ENCODE results near the gene JMJD6. TPM values are rescaled to one million over a fixed set of nuclear protein-coding genes. Genes with fewer than 3 reads are reported as not detected.
"Not testable (repeated sequence)": the region's sequence is repeated elsewhere in the genome, so short reads cannot be mapped to it uniquely, and the experiment has no call there.

JMJD6 gene
- total RNA-seq, 2 donors from 2014 or later = 35.0 to 37.4 TPM

DNA sequence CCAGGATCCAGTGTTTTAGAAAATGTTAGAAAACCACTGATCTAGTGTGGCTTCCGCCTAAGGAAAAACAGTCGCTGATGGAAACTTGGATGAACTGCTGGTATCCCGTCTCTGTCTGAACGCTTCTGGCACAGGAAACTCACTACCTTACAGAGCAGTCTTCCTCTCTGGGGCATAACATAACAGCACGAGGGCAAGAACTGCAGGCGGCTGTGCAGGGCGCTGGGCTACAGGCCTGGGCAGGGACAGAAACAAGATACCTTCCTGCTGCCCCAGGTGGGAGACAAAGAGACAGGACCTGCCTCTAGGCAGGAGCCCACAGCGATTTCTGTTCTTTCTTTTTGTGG is 26.2 kb downstream of the JMJD6 start:
- Histone ChIP-seq H3K4me1 (peaks cover 0 to 94% of the 10 kb centered on the region in 2 donors), H3K4me3 (peak overlapping the region; percentile 31 to 38), H3K36me3 (no peaks in the 10 kb centered on the region), H3K27ac (peak overlapping the region; percentile 93 to 98), H3K9me3 (no peaks in the 10 kb centered on the region), H3K27me3 (no peaks in the 10 kb centered on the region)
- DNase-seq (ENCODE audit: low spot score) = no peak
- TF ChIP-seq, protein P1, sequence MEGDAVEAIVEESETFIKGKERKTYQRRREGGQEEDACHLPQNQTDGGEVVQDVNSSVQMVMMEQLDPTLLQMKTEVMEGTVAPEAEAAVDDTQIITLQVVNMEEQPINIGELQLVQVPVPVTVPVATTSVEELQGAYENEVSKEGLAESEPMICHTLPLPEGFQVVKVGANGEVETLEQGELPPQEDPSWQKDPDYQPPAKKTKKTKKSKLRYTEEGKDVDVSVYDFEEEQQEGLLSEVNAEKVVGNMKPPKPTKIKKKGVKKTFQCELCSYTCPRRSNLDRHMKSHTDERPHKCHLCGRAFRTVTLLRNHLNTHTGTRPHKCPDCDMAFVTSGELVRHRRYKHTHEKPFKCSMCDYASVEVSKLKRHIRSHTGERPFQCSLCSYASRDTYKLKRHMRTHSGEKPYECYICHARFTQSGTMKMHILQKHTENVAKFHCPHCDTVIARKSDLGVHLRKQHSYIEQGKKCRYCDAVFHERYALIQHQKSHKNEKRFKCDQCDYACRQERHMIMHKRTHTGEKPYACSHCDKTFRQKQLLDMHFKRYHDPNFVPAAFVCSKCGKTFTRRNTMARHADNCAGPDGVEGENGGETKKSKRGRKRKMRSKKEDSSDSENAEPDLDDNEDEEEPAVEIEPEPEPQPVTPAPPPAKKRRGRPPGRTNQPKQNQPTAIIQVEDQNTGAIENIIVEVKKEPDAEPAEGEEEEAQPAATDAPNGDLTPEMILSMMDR (IDR thresholded peaks at IDR 0.05) = no peak

DNA sequence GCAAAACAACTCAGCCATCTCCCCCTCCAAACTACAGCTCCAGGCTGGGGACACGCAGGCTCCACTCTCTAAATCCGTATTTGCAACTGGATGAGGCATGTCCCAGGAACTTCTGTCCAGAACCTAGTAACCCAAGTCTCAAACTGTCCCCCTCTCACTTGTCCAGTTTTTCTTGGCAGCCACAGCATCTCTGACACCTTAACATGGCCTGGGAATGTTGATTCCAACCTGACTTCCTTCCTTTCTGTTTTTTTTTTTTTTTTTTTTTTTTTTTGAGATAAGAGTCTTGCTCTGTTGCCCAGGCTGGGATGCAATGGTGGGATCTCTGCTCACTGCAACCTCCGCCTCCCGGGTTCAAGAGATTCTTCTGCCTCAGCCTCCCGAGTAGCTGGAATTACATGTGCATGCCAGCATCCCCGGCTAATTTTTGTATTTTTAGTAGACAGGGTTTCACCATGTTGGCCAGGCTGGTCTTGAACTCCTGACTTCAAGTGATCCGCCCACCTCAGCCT is 27.9 kb downstream of the JMJD6 start:
- peak overlapping the region; percentile 93 to 98 for H3K27ac ChIP-seq
- not testable (repeated sequence) for H3K36me3 ChIP-seq; DNase-seq (ENCODE audit: low spot score); H3K9me3 ChIP-seq; H3K27me3 ChIP-seq
- peak overlapping the region in 1 of 2 donors; percentile 2 for H3K4me3 ChIP-seq
- H3K4me1 ChIP-seq = peaks cover 0 to 100% of the 10 kb centered on the region in 2 donors

DNA sequence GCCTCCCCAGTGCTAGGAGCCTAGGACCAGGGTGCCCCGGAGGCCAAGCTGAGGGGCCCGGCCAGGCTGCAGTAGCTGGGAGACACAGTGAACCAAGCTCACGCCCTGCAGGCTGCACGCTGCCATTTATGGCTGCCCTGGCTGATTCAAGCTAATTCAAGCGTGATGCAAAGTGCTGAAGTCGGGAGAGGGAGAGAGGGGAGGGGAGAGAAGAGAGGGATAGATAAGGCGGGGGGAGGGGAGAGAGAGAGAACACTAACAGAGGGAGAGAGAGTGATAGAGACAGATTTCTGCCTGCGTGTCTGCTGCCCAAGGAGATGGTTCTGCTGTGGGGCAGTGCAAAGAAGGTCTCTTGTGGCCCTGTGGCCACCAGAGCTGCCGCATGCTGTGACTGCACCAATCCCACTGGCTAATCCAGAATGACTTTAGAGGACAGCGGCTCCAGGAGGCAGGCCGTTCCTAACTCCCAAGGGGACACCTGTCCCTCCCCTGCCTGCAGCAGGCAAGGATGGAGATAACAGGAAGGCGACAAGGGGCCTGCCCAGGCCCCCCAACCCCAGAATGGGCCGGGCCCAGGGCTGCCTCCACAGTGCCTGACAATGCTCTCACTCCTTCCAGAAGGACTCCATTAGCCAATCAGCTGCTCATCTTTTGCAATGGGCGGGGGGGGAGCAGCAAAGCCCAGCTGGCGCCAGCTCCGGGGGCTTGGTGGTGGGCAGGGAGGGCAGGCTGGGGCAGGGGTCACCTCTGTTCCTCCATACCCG is 28.5 kb downstream of the JMJD6 start:
- Histone ChIP-seq H3K9me3 (no peaks in the 10 kb centered on the region), H3K4me1 (peaks cover 0 to 100% of the 10 kb centered on the region in 2 donors), H3K36me3 (no peaks in the 10 kb centered on the region), H3K4me3 (peak overlapping the region in 1 of 2 donors; percentile 2), H3K27me3 (no peaks in the 10 kb centered on the region), H3K27ac (peak overlapping the region; percentile 93 to 98)
- TF ChIP-seq, protein P1 (IDR thresholded peaks at IDR 0.05) = no peak
- no peak for DNase-seq (ENCODE audit: low spot score)

DNA sequence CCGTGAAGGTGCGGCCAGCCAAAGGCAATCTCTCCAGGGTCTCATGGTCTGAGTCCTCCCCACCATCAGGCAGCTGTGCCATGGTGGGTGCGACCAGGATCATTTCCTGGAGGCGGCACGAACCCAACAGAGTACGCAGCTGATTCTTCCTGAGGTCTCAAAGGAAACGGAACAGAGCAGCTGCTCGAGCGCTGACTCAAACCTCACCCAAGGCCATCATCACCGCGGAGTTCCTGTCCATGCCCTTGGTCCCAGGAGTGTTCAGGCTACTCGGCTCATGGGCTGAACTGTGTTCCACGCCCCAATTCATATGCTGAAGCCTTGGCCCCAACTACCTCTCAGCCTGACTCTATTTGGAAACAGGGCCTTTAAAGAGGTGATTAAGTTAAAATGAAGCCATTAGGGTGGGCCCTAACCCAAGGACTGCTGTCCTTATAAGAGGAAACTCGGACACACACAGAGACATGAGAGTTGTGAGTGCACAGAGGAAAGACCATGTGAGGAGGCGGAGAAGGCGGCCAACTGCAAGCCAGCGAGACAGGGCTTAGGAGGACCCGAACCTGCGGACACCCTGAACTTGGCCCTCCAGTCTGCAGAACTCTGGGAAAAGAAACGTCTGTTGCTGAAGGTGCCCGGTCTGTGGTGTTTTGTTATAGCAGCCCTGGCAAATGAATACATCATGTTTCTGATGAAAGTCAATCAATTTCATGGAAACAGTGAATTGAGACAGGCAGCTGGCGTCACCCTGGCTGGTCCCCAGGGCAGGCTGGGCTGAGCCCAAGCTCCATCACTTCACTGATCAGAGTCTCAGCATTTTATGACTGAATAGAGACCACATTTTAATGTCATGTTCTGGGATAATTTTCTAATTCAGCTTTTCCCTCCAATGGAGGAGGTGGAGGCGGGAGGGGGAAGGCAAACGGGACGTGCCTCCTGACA is 29.4 kb downstream of the JMJD6 start:
- Histone ChIP-seq H3K27me3 (no peaks in the 10 kb centered on the region), H3K4me3 (no peak overlapping the region), H3K4me1 (peaks cover 0 to 100% of the 10 kb centered on the region in 2 donors)

DNA sequence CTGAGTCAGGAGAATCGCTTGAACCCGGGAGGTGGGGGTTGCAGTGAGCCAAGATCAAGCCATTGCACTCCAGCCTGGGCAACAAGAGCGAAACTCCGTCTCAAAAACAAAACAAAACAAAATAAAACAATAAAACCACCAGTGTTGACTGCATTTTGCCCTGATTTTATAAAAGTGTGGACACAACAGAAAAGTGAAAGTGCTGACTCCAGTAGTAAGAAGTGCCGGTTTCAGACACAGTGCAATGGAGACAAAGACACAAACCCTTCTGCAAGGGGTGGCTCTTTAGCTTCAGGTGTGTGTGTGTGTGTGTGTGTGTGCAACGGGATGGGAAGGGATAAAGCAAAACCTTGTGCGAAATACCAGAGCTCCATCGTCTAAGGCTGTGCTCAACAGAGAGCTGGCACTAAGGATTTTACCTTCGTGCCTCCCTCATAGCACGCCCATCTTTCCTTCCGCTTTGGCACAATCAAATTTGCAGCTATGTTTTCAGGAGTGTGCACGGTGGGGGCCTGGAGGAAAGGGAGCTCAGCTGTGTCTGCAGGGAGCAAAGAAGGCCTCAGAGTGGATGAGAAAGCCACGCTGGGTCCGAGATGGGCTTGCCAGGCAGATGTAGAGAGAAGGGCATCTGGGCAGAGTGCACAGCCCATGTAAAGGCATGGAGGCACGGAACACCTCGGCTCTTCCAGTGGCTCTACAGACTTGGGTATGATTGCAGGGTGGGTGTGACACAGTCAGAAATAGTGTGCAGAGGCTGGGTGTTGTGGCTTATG is 31.2 kb downstream of the JMJD6 start:
- H3K36me3 ChIP-seq = no peaks in the 10 kb centered on the region
- no peak for DNase-seq (ENCODE audit: low spot score)
- peak overlapping the region; percentile 93 to 98 for H3K27ac ChIP-seq
- H3K27me3 ChIP-seq = no peaks in the 10 kb centered on the region
- TF ChIP-seq, protein P1 (IDR thresholded peaks at IDR 0.05) = no peak
- H3K4me3 ChIP-seq = no peak overlapping the region
- peaks cover 0 to 100% of the 10 kb centered on the region in 2 donors for H3K4me1 ChIP-seq
- no peaks in the 10 kb centered on the region for H3K9me3 ChIP-seq

More for the DNA sequence above, 29.4 kb downstream of the JMJD6 start:
- Histone ChIP-seq H3K9me3 (no peaks in the 10 kb centered on the region), H3K27ac (peak overlapping the region; percentile 93 to 98), H3K36me3 (no peaks in the 10 kb centered on the region)
- peak; percentile 88 for DNase-seq (ENCODE audit: low spot score)
- TF ChIP-seq, protein P1 (IDR thresholded peaks at IDR 0.05) = no peak
